ENCODE measurements around the gene LRRC38.
"Not testable (repeated sequence)": the region's sequence is repeated elsewhere in the genome, so short reads cannot be mapped to it uniquely, and the experiment has no call there.

Gene LRRC38

GRCh38 chr1:13513895-13514546, at the start of gene LRRC38:
Gene LRRC38, minus strand, starts transcription at chr1:13514003. Its CDS starts 410 bp downstream, at chr1:13513593.
- DNase-seq = no peak

GRCh38 chr1:13562981-13563380, 49.2 kb upstream of the LRRC38 start:
- DNase-seq = not testable (repeated sequence)

GRCh38 chr1:13560541-13560940, 46.7 kb upstream of the LRRC38 start:
- DNase-seq = no peak

GRCh38 chr1:13556224-13556764, 42.5 kb upstream of the LRRC38 start:
- DNase-seq = no peak

- no peak for DNase-seq
Observed at GRCh38 chr1:13554798-13555197, 41.0 kb upstream of the LRRC38 start.

GRCh38 chr1:13550663-13551062, 36.9 kb upstream of the LRRC38 start:
- DNase-seq = no peak

GRCh38 chr1:13549521-13549920, 35.7 kb upstream of the LRRC38 start:
- no peak for DNase-seq

- DNase-seq = no peak
Observed at GRCh38 chr1:13549021-13549420, 35.2 kb upstream of the LRRC38 start.

GRCh38 chr1:13548281-13548680, 34.5 kb upstream of the LRRC38 start:
- DNase-seq = no peak

- no peak for DNase-seq
Observed at GRCh38 chr1:13546791-13547190, 33.0 kb upstream of the LRRC38 start.

- DNase-seq = no peak
Observed at GRCh38 chr1:13544221-13544556, 30.4 kb upstream of the LRRC38 start.

GRCh38 chr1:13543451-13544220, 29.8 kb upstream of the LRRC38 start:
- no peak for DNase-seq

- DNase-seq = no peak
Observed at GRCh38 chr1:13541435-13542215, 27.8 kb upstream of the LRRC38 start.

- no peak for DNase-seq
Observed at GRCh38 chr1:13540866-13541265, 27.1 kb upstream of the LRRC38 start.

GRCh38 chr1:13539683-13540082, 25.9 kb upstream of the LRRC38 start:
- no peak for DNase-seq

GRCh38 chr1:13538832-13539231, 25.0 kb upstream of the LRRC38 start:
- DNase-seq = no peak

- no peak for DNase-seq
Observed at GRCh38 chr1:13536571-13536970, 22.8 kb upstream of the LRRC38 start.

- no peak for DNase-seq
Observed at GRCh38 chr1:13535227-13535626, 21.4 kb upstream of the LRRC38 start.

- no peak for DNase-seq
Observed at GRCh38 chr1:13528320-13528719, 14.5 kb upstream of the LRRC38 start.

- DNase-seq = no peak
Observed at GRCh38 chr1:13523780-13524477, 10.1 kb upstream of the LRRC38 start.

- DNase-seq = no peak
Observed at GRCh38 chr1:13520985-13521384, 7.2 kb upstream of the LRRC38 start.

- DNase-seq = no peak
Observed at GRCh38 chr1:13517193-13517812, 3.5 kb upstream of the LRRC38 start.
